H7 (cell line): ENCODE data around the gene IRF7. TPM values are rescaled to one million over a fixed set of nuclear protein-coding genes. Genes with fewer than 3 reads are reported as not detected.
"Not testable (repeated sequence)": the region's sequence is repeated elsewhere in the genome, so short reads cannot be mapped to it uniquely, and the experiment has no call there.

Source experiments
- DNase-seq: peaks from one replicate; pipeline ENCODE4 v3.0.0; 2012
- H3K27me3 ChIP-seq: 2 replicates; pipeline ENCODE4 v1.6.0; 2011; ENCODE audit warnings: mild to moderate bottlenecking, low read length; ENCODE audit not compliant: control insufficient read depth, insufficient read depth
- H3K36me3 ChIP-seq: replicated peaks from 2 replicates; pipeline ENCODE4 v1.5.1; 2011; ENCODE audit warnings: low read length; ENCODE audit not compliant: control insufficient read depth, insufficient read depth
- H3K4me3 ChIP-seq: 2 replicates; pipeline ENCODE4 v1.5.1; 2011; ENCODE audit warnings: low read depth, mild to moderate bottlenecking, control low read depth, low read length, moderate library complexity; ENCODE audit not compliant: insufficient read depth
- total RNA-seq: library from RNA; depleted of rRNA; stranded (reverse); fragments of >200 nt; shearing (Covaris generic); gene quantifications from 2 replicates; pipeline ENCODE4 v1.2.3, GENCODE V29; 2014

Gene IRF7
- total RNA-seq, 1 experiment from 2014 or later, result 13.6 TPM

DNA sequence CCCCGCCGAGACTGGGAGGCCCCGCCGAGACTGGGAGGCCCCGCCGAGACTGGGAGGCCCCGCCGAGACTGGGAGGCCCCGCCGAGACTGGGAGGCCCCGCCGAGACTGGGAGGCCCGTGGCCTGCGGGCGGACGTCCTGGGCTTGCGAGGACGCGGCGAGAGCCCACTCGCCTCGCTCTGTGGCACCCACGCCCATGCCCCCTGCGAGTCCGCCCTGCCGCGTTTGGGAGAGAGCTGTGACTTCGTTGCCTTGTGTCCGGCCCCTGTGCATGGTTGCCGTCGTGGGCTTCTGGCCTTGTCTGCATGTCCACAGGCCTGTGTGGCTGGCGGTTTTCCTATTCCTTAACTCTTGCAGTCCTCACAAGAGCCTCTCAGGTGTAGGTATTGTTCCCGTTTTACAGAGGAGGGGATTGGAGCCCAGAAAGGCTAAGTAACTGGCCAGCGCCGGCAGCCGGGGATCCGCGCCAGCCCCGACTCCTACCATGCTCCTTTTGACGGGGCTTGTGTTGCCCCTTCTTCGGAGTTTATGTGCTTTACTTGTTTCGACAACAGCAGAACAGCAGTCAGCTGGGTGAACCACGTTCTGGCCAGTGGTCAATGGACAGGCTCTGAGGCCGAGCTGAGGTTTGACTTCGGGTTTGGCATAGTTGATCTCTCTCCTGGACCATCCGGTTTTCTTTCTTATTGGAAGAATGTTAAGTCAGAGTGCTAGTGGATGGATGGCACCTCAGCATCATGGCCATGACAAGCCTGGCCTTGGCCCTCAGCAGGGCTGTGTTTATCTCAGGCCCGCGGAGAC is 38.7 kb downstream of the IRF7 start:
- peak overlapping the region; percentile 91 for H3K4me3 ChIP-seq

GRCh38 chr11:575996-576768 is 39.6 kb downstream of the IRF7 start, which contains the start of gene PHRF1:
Gene PHRF1, plus strand, starts transcription at chr11:576470. Its CDS starts 5,043 bp downstream, at chr11:581513.
- peak; percentile 100 for DNase-seq
- H3K4me3 ChIP-seq, result peak within 1 kb of the TSS; percentile 91
- peaks cover under 1% of the 10 kb centered on the region; the same call in 1 of the 2 replicates for H3K36me3 ChIP-seq
- H3K27me3 ChIP-seq, result peaks cover 18% of the 10 kb centered on the region

More for the DNA sequence above, 38.7 kb downstream of the IRF7 start:
- Histone ChIP-seq H3K27me3 (peaks cover 18% of the 10 kb centered on the region), H3K36me3 (peaks cover 6% of the 10 kb centered on the region)
- DNase-seq, result no peak

GRCh38 chr11:575313-575995 is 40.3 kb downstream of the IRF7 start:
- Histone ChIP-seq H3K27me3 (peaks cover 18% of the 10 kb centered on the region), H3K36me3 (no peaks in the 10 kb centered on the region; the same call in 1 of the 2 replicates), H3K4me3 (peak overlapping the region; percentile 70)
- peak; percentile 83 for DNase-seq

- DNase-seq, result no peak
- Histone ChIP-seq H3K36me3 (no peaks in the 10 kb centered on the region; the same call in 1 of the 2 replicates), H3K4me3 (peak overlapping the region; percentile 70), H3K27me3 (peaks cover 18% of the 10 kb centered on the region)
These were observed 41.0 kb downstream of the IRF7 start for GRCh38 chr11:574632-575312.

GRCh38 chr11:574031-574570 is 41.6 kb downstream of the IRF7 start:
- H3K27me3 ChIP-seq, result peaks cover 20% of the 10 kb centered on the region
- H3K36me3 ChIP-seq, H3K4me3 ChIP-seq, DNase-seq: not testable (repeated sequence)

DNA sequence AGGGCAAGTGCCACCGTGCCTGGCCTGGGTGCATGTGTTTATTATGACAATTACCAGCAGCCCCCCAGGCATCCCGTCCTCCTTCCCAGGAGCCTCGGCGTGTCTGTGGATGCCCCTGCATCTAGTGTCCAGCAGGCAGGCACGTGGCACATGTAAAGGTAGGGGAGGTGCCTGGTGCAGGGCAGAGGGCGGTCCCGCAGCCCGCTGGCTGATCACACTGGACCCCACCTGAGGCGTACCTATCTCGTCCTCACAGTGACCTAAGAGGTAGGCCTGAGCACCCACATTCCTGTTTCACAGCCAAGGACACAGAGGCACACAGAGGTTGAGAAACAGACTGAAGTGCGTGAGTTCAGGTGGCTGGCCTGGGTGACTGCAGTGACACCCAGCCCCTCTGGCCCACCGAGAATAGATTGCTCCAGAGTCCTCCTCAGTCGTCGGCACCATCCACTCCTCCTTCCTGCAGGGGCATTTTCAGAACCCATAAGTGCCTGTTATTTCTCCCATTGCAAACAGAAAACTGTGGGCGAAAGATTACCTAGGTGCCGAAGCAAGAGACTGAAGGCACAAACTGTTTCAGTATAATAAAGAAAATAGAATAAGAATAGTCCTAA is 42.5 kb downstream of the IRF7 start:
- no peak overlapping the region for H3K4me3 ChIP-seq
- DNase-seq, result no peak
- H3K27me3 ChIP-seq, result peaks cover 23% of the 10 kb centered on the region
- no peaks in the 10 kb centered on the region for H3K36me3 ChIP-seq

- no peak overlapping the region for H3K4me3 ChIP-seq
- H3K36me3 ChIP-seq, result no peaks in the 10 kb centered on the region
- H3K27me3 ChIP-seq, result peaks cover 33% of the 10 kb centered on the region
- no peak for DNase-seq
These were observed 44.0 kb downstream of the IRF7 start for GRCh38 chr11:571802-572185.

- no peaks in the 10 kb centered on the region; the same call in 1 of the 2 replicates for H3K36me3 ChIP-seq
- DNase-seq, result peak; percentile 78
These were observed 46.4 kb downstream of the IRF7 start for GRCh38 chr11:569158-569885.

GRCh38 chr11:568306-569157 is 47.2 kb downstream of the IRF7 start:
- Histone ChIP-seq H3K4me3 (peak overlapping the region; percentile 46), H3K27me3 (peaks cover 18% of the 10 kb centered on the region), H3K36me3 (no peaks in the 10 kb centered on the region; the same call in 1 of the 2 replicates)
- peak; percentile 100 for DNase-seq

More at GRCh38 chr11:569158-569885, 46.4 kb downstream of the IRF7 start:
- Histone ChIP-seq H3K27me3 (peaks cover 21% of the 10 kb centered on the region), H3K4me3 (peak overlapping the region; percentile 46)

DNA sequence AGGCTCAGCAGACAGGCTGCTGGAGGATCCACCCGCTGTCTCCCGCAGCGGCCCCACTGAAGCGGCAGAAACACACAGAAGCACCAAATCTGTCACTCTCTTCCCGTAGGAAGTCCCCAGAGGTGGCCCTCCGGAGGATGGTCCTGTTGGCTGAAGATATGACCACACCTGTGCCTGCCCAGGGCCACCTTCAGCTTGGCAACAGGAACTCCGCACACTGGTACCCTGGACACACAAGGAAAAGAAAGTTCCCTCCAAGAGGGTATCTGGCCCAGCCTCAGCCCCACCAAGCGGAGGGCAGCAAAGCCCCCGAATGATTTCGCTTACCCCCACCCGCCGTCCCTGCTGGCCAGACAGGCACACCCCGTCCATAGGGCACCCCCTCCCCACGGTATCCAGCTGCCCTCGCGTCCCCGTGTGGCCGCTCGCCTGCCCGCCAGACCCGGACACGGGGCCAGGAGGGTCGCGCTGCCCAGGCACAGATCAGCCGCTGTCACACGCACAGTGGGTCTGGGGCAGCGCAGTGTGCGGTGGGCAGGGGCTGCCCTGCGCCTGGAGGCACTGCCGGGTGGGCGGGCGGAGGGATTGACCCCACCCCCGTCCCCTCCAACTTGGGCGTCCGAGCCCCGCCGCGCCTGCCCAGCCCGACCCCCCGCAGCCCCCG is 48.0 kb downstream of the IRF7 start:
- Histone ChIP-seq H3K4me3 (peak overlapping the region; percentile 46), H3K27me3 (peaks cover 15% of the 10 kb centered on the region; the same call in 1 of the 2 replicates), H3K36me3 (no peaks in the 10 kb centered on the region; the same call in 1 of the 2 replicates)
- DNase-seq, result peak; percentile 76

DNA sequence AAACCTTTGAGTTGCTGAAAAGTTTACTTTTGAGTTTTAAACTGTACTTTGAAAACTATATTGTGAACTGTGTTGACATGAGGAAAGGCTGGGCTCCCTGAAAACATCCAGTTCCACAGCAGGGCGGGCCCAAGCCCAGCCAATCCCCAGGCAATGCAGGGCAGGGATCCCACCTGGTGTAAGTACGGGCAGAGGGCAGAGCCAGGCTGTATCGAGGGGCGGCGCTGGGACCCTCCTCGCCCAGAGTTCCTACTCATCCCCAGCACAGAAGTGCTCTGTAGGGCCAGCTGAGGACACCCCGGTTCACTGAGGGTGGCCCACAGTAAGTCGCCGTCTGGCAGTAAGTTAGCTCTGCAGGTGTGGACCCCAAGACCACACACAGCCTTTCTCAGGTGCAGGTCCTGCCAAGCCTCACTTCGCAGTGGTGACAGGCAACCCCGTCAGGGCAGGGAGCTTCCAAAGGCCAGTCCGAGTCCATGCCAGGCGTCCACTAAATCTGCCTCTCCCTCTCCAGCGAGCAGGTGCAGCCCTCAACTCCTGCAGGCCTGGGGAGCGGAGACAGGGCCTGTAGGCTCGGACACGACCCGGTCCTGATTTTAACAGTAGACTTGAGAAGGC is 48.6 kb downstream of the IRF7 start:
- H3K36me3 ChIP-seq, result no peaks in the 10 kb centered on the region; the same call in 1 of the 2 replicates
- peaks cover 15% of the 10 kb centered on the region; the same call in 1 of the 2 replicates for H3K27me3 ChIP-seq
- H3K4me3 ChIP-seq, result no peak overlapping the region
- DNase-seq, result no peak
